CD4-positive, alpha-beta T cell (primary cell): ENCODE data around the gene VWA1. TPM values are rescaled to one million over a fixed set of nuclear protein-coding genes. Genes with fewer than 3 reads are reported as not detected.

Source experiments
- ATAC-seq: fragments of 200-7000 bp; cut with Tn5 transposase; one replicate; pipeline ENCODE4 v1.10.0; 2022; ENCODE audit warnings: mild to moderate bottlenecking; ENCODE audit not compliant: poor library complexity
- CTCF ChIA-PET: fragments of 350-600 bp; sonication (Branson Sonifier 250); formaldehyde crosslinking; loops from one replicate; lab custom pipeline; 2021; ENCODE audit warnings: antibody characterized with exemption, inconsistent platforms; lab: Charles Lee
- POLR2A ChIA-PET: fragments of 350-600 bp; sonication (Branson Sonifier 250); formaldehyde crosslinking; loops from one replicate; lab custom pipeline; 2021; ENCODE audit warnings: antibody characterized with exemption, inconsistent platforms; lab: Charles Lee
- DNase-seq, 14 experiments: peaks; one replicate each; pipeline ENCODE4 v3.0.0-alpha.2; 2013 to 2020; ENCODE audit warnings: mixed read lengths in 2 of 14
- H3K27ac ChIP-seq, 2 donors: one replicate each; pipeline versions ENCODE4 v1.5.1 to v1.7.0; 2013; ENCODE audit warnings: low read length in 2 of 2, low read depth in 1 of 2, mild to moderate bottlenecking in 1 of 2
- H3K27me3 ChIP-seq, 2 experiments: 1 replicate in 1 of 2; 2 replicates in 1 of 2; pipeline versions ENCODE4 v1.6.1 to v1.7.0; 2013; ENCODE audit warnings: low read length in 2 of 2, control low read depth in 1 of 2, mild to moderate bottlenecking in 1 of 2, moderate library complexity in 1 of 2; ENCODE audit not compliant: insufficient read depth in 2 of 2, control insufficient read depth in 1 of 2
- H3K36me3 ChIP-seq: one replicate; pipeline ENCODE4 v1.6.1; 2013; ENCODE audit warnings: low read length, control low read depth; ENCODE audit not compliant: insufficient read depth
- H3K4me1 ChIP-seq: one replicate; pipeline ENCODE4 v1.6.1; 2013; ENCODE audit warnings: low read length, control low read depth; ENCODE audit not compliant: insufficient read depth
- H3K4me3 ChIP-seq: one replicate; pipeline ENCODE4 v1.5.1; 2013; ENCODE audit warnings: mild to moderate bottlenecking, low read length, moderate library complexity
- H3K9me3 ChIP-seq, 2 experiments: 1 replicate in 1 of 2; 2 replicates in 1 of 2; pipeline versions ENCODE4 v1.6.1 to v1.7.0; 2013; ENCODE audit warnings: low read length in 2 of 2, mild to moderate bottlenecking in 2 of 2, control low read depth in 1 of 2, moderate library complexity in 1 of 2; ENCODE audit not compliant: control insufficient read depth in 1 of 2, insufficient read depth in 1 of 2
- H3K27ac Mint-ChIP-seq: one replicate; pipeline ENCODE4 v1.8.0; 2020; ENCODE audit warnings: mixed read lengths
- H3K27me3 Mint-ChIP-seq: one replicate; pipeline ENCODE4 v1.8.0; 2021; ENCODE audit warnings: mixed read lengths
- H3K36me3 Mint-ChIP-seq: one replicate; pipeline ENCODE4 v1.8.0; 2021; ENCODE audit warnings: low read depth, mixed read lengths
- H3K4me1 Mint-ChIP-seq: one replicate; pipeline ENCODE4 v1.8.0; 2021; ENCODE audit warnings: low read depth, mixed read lengths
- H3K4me3 Mint-ChIP-seq: one replicate; pipeline ENCODE4 v1.8.0; 2020; ENCODE audit warnings: mild to moderate bottlenecking, mixed read lengths
- H3K9me3 Mint-ChIP-seq: one replicate; pipeline ENCODE4 v1.8.0; 2020; ENCODE audit warnings: mixed read lengths
- intact Hi-C, 2 experiments: fragments of 100-400 bp; cut with DNase I in 1 of 2; cut with micrococcal nuclease in 1 of 2; formaldehyde crosslinking; loops; one replicate each; pipeline versions ENCODE4 v1.15.1 to v1.9.0; 2023 to 2025; cut with DNase I, micrococcal nuclease
- total RNA-seq, 174 experiments: library from RNA in 2 of 174; stranded (reverse) in 2 of 174; gene quantifications; one replicate each; pipeline ENCODE4 v1.2.3 and lab custom pipeline; 2021 to 2026
- TF ChIP-seq, protein P1 (sequence below): fragments of 200-600 bp; IDR thresholded peaks from one replicate; pipeline ENCODE4 v1.8.0; 2022; ENCODE audit warnings: antibody characterized with exemption, mild to moderate bottlenecking

The VWA1 gene
- total RNA-seq, 2 experiments from 2014 or later, result not detected

DNA sequence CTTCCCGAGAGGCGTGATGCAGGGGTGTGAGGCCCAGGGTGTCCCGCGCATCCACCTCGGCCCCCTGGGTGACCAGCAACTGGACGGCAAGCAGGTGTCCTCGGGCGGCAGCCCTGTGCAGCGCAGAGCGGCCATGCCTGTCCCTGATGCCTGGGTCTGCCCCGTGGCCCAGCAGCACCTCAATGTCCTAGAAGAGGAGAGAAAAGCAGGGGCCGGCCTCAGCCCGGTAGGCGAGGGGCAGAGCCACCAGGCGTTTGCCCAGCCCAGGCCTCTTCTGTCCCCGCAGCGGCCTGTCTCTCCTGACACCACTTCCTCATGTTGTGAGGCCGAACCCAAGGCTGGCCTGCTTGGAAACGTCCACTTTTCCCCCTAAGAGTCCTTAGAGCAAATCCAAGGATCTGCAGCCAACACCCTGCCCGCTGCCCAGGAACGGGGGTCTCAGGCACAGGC lies 16.1 kb upstream of the VWA1 start:
- no peak overlapping the region for H3K4me3 Mint-ChIP-seq
- CTCF ChIA-PET, result no interaction called here
- DNase-seq, result no peak

DNA sequence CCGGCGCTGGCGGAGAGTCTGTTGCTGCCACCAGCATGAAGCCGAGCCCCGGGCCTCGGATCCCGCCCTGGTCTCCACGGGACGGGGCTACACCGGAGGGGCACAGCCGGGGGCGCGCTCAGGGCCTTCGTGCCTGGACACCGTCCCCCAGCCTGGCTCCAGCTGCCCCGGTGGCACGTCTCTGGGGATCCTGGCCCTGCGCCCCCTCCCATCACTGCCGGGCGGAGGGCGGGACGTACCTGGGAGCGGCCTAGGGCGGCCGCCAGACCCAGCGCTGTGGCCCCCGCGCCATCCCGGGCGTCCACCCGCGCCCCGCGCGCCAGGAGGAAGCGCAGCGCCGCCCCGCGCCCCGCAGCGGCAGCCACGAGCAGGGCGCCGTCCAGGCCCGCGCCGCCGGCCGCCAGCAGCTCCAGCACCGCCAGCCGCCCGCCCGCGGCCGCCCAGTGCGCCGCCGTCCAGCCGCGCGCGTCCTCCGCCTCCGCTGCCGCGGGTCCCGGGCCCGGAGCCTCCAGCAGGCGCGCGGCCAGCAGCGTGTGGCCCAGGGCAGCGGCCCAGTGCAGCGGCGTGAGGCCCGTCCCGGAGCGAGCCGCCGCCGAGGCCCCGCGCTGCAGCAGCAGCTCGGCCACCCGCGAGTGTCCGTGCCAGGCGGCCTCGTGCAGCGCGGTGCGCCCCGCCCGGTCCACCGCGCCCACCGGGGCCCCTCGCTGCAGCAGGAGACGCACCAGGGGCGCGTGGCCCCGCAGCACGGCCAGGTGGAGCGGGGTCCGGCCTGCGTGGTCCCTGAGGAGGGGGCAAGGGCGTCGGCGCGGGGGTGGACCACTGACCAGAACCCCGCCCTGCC lies 15.5 kb upstream of the VWA1 start:
- H3K36me3 ChIP-seq, result no peaks in the 10 kb centered on the region
- no peak overlapping the region for H3K4me3 ChIP-seq
- Mint-ChIP-seq H3K36me3 (no peaks in the 10 kb centered on the region), H3K9me3 (no peaks in the 10 kb centered on the region), H3K4me1 (no peaks in the 10 kb centered on the region), H3K4me3 (no peak overlapping the region), H3K27ac (no peak overlapping the region), H3K27me3 (peaks cover 33% of the 10 kb centered on the region)
- intact Hi-C loops, result no loop called here
- H3K4me1 ChIP-seq, result peaks cover 4% of the 10 kb centered on the region
- ChIA-PET POLR2A (no interaction called here), CTCF (no interaction called here)
- no peak overlapping the region for H3K27ac ChIP-seq
- peak; percentile 44 for ATAC-seq
- H3K27me3 ChIP-seq, result peaks cover 13 to 19% of the 10 kb centered on the region in 2 experiments
- peaks cover 0 to 8% of the 10 kb centered on the region in 2 experiments for H3K9me3 ChIP-seq
- TF ChIP-seq, protein P1, sequence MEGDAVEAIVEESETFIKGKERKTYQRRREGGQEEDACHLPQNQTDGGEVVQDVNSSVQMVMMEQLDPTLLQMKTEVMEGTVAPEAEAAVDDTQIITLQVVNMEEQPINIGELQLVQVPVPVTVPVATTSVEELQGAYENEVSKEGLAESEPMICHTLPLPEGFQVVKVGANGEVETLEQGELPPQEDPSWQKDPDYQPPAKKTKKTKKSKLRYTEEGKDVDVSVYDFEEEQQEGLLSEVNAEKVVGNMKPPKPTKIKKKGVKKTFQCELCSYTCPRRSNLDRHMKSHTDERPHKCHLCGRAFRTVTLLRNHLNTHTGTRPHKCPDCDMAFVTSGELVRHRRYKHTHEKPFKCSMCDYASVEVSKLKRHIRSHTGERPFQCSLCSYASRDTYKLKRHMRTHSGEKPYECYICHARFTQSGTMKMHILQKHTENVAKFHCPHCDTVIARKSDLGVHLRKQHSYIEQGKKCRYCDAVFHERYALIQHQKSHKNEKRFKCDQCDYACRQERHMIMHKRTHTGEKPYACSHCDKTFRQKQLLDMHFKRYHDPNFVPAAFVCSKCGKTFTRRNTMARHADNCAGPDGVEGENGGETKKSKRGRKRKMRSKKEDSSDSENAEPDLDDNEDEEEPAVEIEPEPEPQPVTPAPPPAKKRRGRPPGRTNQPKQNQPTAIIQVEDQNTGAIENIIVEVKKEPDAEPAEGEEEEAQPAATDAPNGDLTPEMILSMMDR, result no peak
- DNase-seq, result peak in 1 of 14 experiments; percentile 39

More for the DNA sequence above, 16.1 kb upstream of the VWA1 start:
- intact Hi-C loops, result no loop called here
- Histone ChIP-seq H3K27me3 (peaks cover 13 to 16% of the 10 kb centered on the region in 2 experiments), H3K9me3 (peaks cover 0 to 8% of the 10 kb centered on the region in 2 experiments), H3K27ac (no peak overlapping the region), H3K36me3 (no peaks in the 10 kb centered on the region), H3K4me1 (peaks cover 4% of the 10 kb centered on the region), H3K4me3 (no peak overlapping the region)
- ATAC-seq, result no peak
- Mint-ChIP-seq H3K27me3 (peaks cover 27% of the 10 kb centered on the region), H3K9me3 (no peaks in the 10 kb centered on the region), H3K4me1 (no peaks in the 10 kb centered on the region), H3K36me3 (no peaks in the 10 kb centered on the region), H3K27ac (no peak overlapping the region)
- TF ChIP-seq, protein P1, result no peak
- POLR2A ChIA-PET, result no interaction called here

- Histone ChIP-seq H3K36me3 (no peaks in the 10 kb centered on the region), H3K27ac (no peak overlapping the region), H3K27me3 (peaks cover 13 to 24% of the 10 kb centered on the region in 2 experiments), H3K4me1 (peaks cover 4% of the 10 kb centered on the region), H3K4me3 (no peak overlapping the region), H3K9me3 (peaks cover 0 to 8% of the 10 kb centered on the region in 2 experiments)
- ATAC-seq (no peak), DNase-seq (no peak)
- POLR2A ChIA-PET, result no interaction called here
- Mint-ChIP-seq H3K9me3 (no peaks in the 10 kb centered on the region), H3K27me3 (peaks cover 36% of the 10 kb centered on the region), H3K36me3 (no peaks in the 10 kb centered on the region), H3K4me1 (no peaks in the 10 kb centered on the region), H3K4me3 (no peak overlapping the region), H3K27ac (no peak overlapping the region)
- intact Hi-C loops, result no loop called here
- CTCF ChIA-PET, result no interaction called here
- TF ChIP-seq, protein P1, result no peak
Observed at GRCh38 chr1:1420654-1421141, 14.8 kb upstream of the VWA1 start.
